ENCODE data around the gene DNAI1. TPM values are rescaled to one million over a fixed set of nuclear protein-coding genes. Genes with fewer than 3 reads are reported as not detected.
A peak's percentile ranks its signal among the peaks of the same experiment; 100 is the strongest.

Gene DNAI1
- total RNA-seq, 2 donors from 2014 or later = 5.6 TPM; not detected in 1

DNA sequence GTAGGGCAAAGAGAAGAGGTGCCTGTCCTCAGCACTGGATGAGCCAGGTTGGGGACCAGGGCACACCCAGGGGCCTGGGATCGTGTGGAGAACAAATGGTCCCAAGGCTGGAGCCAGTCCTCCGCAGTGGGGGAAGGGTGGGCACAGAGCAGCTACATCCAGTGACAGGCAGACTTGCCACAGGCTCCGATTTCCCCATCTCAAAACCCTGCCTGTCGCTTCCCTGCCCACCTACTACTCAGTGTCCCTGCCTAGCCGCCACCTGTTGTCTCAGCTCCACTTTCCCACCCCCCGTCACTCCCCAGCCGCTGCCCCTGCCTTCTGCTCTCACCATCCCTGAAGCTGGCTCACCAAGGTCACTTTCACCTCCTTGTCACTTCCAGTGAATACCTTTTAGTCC is 78.1 kb downstream of the DNAI1 start:
- Histone ChIP-seq H3K27me3 (replicated peaks; ENCODE audit: insufficient read depth) (no peaks in the 10 kb centered on the region), H3K9me3 (no peaks in the 10 kb centered on the region), H3K4me3 (no peak overlapping the region), H3K36me3 (no peaks in the 10 kb centered on the region), H3K4me1 (replicated peaks) (no peaks in the 10 kb centered on the region), H3K27ac (no peak overlapping the region)
- 47% methylated on average over 7 of the region's 7 CpGs for WGBS
- TF ChIP-seq, protein P1, sequence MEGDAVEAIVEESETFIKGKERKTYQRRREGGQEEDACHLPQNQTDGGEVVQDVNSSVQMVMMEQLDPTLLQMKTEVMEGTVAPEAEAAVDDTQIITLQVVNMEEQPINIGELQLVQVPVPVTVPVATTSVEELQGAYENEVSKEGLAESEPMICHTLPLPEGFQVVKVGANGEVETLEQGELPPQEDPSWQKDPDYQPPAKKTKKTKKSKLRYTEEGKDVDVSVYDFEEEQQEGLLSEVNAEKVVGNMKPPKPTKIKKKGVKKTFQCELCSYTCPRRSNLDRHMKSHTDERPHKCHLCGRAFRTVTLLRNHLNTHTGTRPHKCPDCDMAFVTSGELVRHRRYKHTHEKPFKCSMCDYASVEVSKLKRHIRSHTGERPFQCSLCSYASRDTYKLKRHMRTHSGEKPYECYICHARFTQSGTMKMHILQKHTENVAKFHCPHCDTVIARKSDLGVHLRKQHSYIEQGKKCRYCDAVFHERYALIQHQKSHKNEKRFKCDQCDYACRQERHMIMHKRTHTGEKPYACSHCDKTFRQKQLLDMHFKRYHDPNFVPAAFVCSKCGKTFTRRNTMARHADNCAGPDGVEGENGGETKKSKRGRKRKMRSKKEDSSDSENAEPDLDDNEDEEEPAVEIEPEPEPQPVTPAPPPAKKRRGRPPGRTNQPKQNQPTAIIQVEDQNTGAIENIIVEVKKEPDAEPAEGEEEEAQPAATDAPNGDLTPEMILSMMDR (IDR thresholded peaks at IDR 0.05) = no peak
- no peak for TF ChIP-seq POLR2A (IDR thresholded peaks at IDR 0.05)
- TF ChIP-seq POLR2AphosphoS5 (IDR thresholded peaks at IDR 0.05) = no peak
- no peak for DNase-seq (ENCODE audit: low spot score)
- intact Hi-C loops (cut with DNase I) = no loop called here

DNA sequence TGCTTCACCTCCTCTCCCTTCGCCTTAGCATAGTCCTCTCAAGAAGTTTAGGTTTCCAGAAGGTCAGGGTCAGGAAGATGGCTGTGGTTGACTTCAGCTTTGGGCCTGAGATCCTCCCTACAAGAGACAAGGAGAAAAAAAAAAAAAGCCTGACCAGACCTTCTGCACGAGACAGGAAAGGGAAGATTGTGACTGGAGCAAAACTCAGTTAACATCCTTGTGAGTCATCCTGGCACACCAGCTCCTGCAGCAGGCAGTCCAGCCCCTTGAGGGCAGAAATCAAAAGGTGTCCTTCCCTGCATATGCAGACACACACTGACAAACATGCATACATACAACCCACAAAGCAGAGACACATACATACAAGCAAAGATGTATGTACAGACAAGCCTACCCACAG is 82.2 kb downstream of the DNAI1 start:
- Histone ChIP-seq H3K27me3 (replicated peaks; ENCODE audit: insufficient read depth) (no peaks in the 10 kb centered on the region), H3K27ac (no peak overlapping the region), H3K4me1 (replicated peaks) (peaks cover 6% of the 10 kb centered on the region), H3K36me3 (no peaks in the 10 kb centered on the region), H3K9me3 (no peaks in the 10 kb centered on the region), H3K4me3 (no peak overlapping the region)
- intact Hi-C loops (cut with DNase I) = no loop called here
- DNase-seq (ENCODE audit: low spot score) = no peak
- WGBS = 54% methylated on average over 2 of the region's 2 CpGs
- TF ChIP-seq, protein P1 (IDR thresholded peaks at IDR 0.05) = no peak
- TF ChIP-seq POLR2AphosphoS5 (IDR thresholded peaks at IDR 0.05) = no peak
- TF ChIP-seq POLR2A (IDR thresholded peaks at IDR 0.05) = no peak

DNA sequence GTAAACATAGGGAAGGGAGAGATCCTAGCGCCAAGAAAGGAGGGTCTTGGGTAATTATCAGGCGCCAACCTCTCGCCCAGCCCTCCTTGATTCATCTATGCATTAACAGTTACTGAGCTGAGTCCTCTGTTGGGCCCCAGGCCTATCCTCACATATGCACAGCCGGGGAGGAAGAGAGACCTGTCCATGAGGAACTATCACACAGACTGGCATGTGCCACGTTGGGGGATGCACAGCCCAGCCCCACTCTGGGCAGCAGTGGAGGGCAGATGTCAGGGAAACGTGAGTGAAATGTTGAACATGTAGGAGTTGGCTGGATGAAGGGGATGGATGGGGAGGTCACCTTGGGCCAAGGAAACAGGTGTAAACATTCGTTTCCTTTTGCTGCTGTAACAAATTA is 82.9 kb downstream of the DNAI1 start:
- no peak overlapping the region for H3K4me3 ChIP-seq
- no peaks in the 10 kb centered on the region for H3K9me3 ChIP-seq
- intact Hi-C loops (cut with DNase I) = no loop called here
- no peak for DNase-seq (ENCODE audit: low spot score)
- no peak for TF ChIP-seq POLR2AphosphoS5 (IDR thresholded peaks at IDR 0.05)
- TF ChIP-seq, protein P1 (IDR thresholded peaks at IDR 0.05) = no peak
- no peak for TF ChIP-seq POLR2A (IDR thresholded peaks at IDR 0.05)
- WGBS = 80% methylated on average over 7 of the region's 7 CpGs
- no peaks in the 10 kb centered on the region for H3K36me3 ChIP-seq
- peaks cover 6% of the 10 kb centered on the region for H3K4me1 ChIP-seq (replicated peaks)
- no peaks in the 10 kb centered on the region for H3K27me3 ChIP-seq (replicated peaks; ENCODE audit: insufficient read depth)
- H3K27ac ChIP-seq = no peak overlapping the region

DNA sequence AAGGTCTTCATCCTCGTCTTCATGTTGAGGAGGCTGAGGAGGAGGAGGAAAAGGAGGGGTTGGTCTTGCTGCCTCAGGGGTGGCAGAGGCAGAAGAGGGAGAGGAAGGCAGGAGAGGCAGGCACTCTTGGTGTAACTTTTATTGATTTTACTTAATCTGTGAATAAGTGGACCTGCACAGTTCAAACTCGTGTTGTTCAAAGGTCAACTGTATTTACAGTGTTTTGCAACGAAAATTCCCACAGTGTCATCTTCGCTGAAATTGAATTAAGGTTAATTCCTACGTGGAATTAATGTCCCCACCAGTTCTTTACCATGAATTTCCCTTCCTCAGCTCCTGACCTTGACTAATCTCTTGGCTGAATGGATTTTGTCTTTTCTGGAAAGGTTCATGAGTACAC is 85.4 kb downstream of the DNAI1 start:
- DNase-seq (ENCODE audit: low spot score) = no peak
- WGBS = 77% methylated on average over 5 of the region's 5 CpGs
- TF ChIP-seq, protein P1 (IDR thresholded peaks at IDR 0.05) = no peak
- no peak for TF ChIP-seq POLR2AphosphoS5 (IDR thresholded peaks at IDR 0.05)
- no peak for TF ChIP-seq POLR2A (IDR thresholded peaks at IDR 0.05)
- no peaks in the 10 kb centered on the region for H3K36me3 ChIP-seq
- intact Hi-C loops (cut with DNase I) = no loop called here
- H3K9me3 ChIP-seq = no peaks in the 10 kb centered on the region
- no peak overlapping the region for H3K4me3 ChIP-seq
- no peaks in the 10 kb centered on the region for H3K27me3 ChIP-seq (replicated peaks; ENCODE audit: insufficient read depth)
- H3K27ac ChIP-seq = no peak overlapping the region
- peaks cover 6% of the 10 kb centered on the region for H3K4me1 ChIP-seq (replicated peaks)

DNA sequence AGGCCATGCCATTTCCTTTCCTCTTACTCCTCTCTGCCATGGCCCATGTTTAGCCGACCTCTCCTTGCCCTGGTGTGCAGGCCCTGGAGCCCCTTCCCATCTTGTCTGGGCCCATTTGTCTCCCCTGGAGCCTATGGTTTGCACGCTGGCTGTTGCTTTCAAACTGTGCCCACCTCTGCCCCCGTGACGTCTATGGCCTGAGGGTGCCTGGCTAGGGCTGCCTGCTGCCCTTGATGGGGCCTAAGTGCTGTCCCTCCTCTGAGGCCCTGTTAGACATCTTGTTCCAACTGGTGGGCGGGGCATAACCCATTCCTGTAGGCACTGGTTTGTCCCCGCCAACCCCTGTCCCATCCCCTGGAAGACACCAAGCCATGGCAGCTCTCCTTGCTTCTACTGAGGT is 86.9 kb downstream of the DNAI1 start:
- Histone ChIP-seq H3K27ac (peak overlapping the region in 1 of 2 donors; percentile 46), H3K27me3 (replicated peaks; ENCODE audit: insufficient read depth) (no peaks in the 10 kb centered on the region), H3K4me1 (replicated peaks) (peaks cover 6% of the 10 kb centered on the region), H3K36me3 (no peaks in the 10 kb centered on the region), H3K4me3 (no peak overlapping the region), H3K9me3 (no peaks in the 10 kb centered on the region)
- no peak for DNase-seq (ENCODE audit: low spot score)
- intact Hi-C loops (cut with DNase I) = loop anchor here (5.0 kb wide), 1 partner anchor 43 kb away; no protein-coding TSS in a partner anchor
- TF ChIP-seq, protein P1 (IDR thresholded peaks at IDR 0.05) = no peak
- TF ChIP-seq POLR2A (IDR thresholded peaks at IDR 0.05) (no peak), POLR2AphosphoS5 (IDR thresholded peaks at IDR 0.05) (no peak)
- 90% methylated on average over 6 of the region's 6 CpGs for WGBS

Measured in prostate gland (tissue), 2 donors.